Keratinocyte (primary cell): ENCODE measurements around the gene UNK. TPM values are rescaled to one million over a fixed set of nuclear protein-coding genes. Genes with fewer than 3 reads are reported as not detected.

Experiments
- DNase-seq: peaks from one replicate; pipeline ENCODE4 v3.0.0-alpha.2; 2011; ENCODE audit warnings: low read depth, missing footprints, low spot score
- FAIRE-seq: peaks from 2 replicates; lab custom pipeline; 2011; peaks lifted over from hg19 to GRCh38; lab: Jason Lieb, UNC
- H2AFZ ChIP-seq: 2 replicates; pipeline ENCODE4 v1.6.0; 2012; ENCODE audit warnings: low read length, control low read depth, inconsistent platforms; ENCODE audit not compliant: control insufficient read depth
- H3K27ac ChIP-seq: 2 replicates; pipeline ENCODE4 v1.5.1; 2011; ENCODE audit warnings: low read length; ENCODE audit not compliant: control insufficient read depth, insufficient read depth
- H3K27me3 ChIP-seq: 3 replicates; pipeline ENCODE4 v1.6.0; 2011; ENCODE audit warnings: low read length; ENCODE audit not compliant: control insufficient read depth, insufficient read depth; ENCODE audit errors: extremely low read depth
- H3K36me3 ChIP-seq, 2 experiments: 2 replicates in 1 of 2; 3 replicates in 1 of 2; pipeline ENCODE4 v1.5.1; 2011; ENCODE audit warnings: low read length in 2 of 2, mild to moderate bottlenecking in 1 of 2; ENCODE audit not compliant: control insufficient read depth in 2 of 2, insufficient read depth in 2 of 2; ENCODE audit errors: extremely low read depth in 1 of 2
- H3K4me1 ChIP-seq: 3 replicates; pipeline ENCODE4 v1.5.1; 2011; ENCODE audit warnings: low read length; ENCODE audit not compliant: control insufficient read depth, insufficient read depth; ENCODE audit errors: extremely low read depth
- H3K4me2 ChIP-seq: 3 replicates; pipeline ENCODE4 v1.6.0; 2011; ENCODE audit warnings: low read depth, low read length; ENCODE audit not compliant: control insufficient read depth, insufficient read depth; ENCODE audit errors: extremely low read depth
- H3K4me3 ChIP-seq, 3 experiments: fragments of 200-600 bp in 1 of 3; sonication (generic) in 1 of 3; 2 replicates in 2 of 3; 3 replicates in 1 of 3; pipeline ENCODE4 v1.5.1; 2011 to 2016; ENCODE audit warnings: low read length in 3 of 3, mild to moderate bottlenecking in 3 of 3, control low read depth in 2 of 3, inconsistent platforms in 1 of 3, low read depth in 1 of 3, mixed read lengths in 1 of 3, mixed run types in 1 of 3, moderate library complexity in 1 of 3; ENCODE audit not compliant: control insufficient read depth in 2 of 3, insufficient read depth in 2 of 3; ENCODE audit errors: extremely low read depth in 1 of 3
- H3K79me2 ChIP-seq: 2 replicates; pipeline ENCODE4 v1.6.0; 2012; ENCODE audit warnings: low read length; ENCODE audit not compliant: control insufficient read depth, insufficient read depth
- H3K9ac ChIP-seq: 3 replicates; pipeline ENCODE4 v1.6.0; 2011; ENCODE audit warnings: low read length; ENCODE audit not compliant: control insufficient read depth, insufficient read depth; ENCODE audit errors: extremely low read depth
- H3K9me1 ChIP-seq: 3 replicates; pipeline ENCODE4 v1.6.0; 2011; ENCODE audit warnings: low read length; ENCODE audit not compliant: control insufficient read depth, insufficient read depth; ENCODE audit errors: extremely low read depth
- H3K9me3 ChIP-seq: 2 replicates; pipeline ENCODE4 v1.5.1; 2012; ENCODE audit warnings: low read depth, low read length; ENCODE audit not compliant: control insufficient read depth
- H4K20me1 ChIP-seq: 3 replicates; pipeline ENCODE4 v1.6.0; 2011; ENCODE audit warnings: low read length; ENCODE audit not compliant: control insufficient read depth, insufficient read depth; ENCODE audit errors: extremely low read depth
- CTCF ChIP-seq, 3 experiments: IDR thresholded peaks in 1 of 3; conservative IDR thresholded peaks in 1 of 3; optimal IDR thresholded peaks in 1 of 3; 2 replicates in 2 of 3; 3 replicates in 1 of 3; pipeline versions ENCODE3 to v1.5.1; 2011; ENCODE audit warnings: low read length in 3 of 3, mild to moderate bottlenecking in 3 of 3, moderate library complexity in 2 of 3, control low read depth in 1 of 3, inconsistent platforms in 1 of 3; ENCODE audit not compliant: insufficient read depth in 2 of 3; ENCODE audit errors: extremely low read depth in 1 of 3
- EZH2 ChIP-seq: IDR thresholded peaks from one replicate; pipeline ENCODE4 v1.6.1; 2012; ENCODE audit warnings: inconsistent platforms, mild to moderate bottlenecking, low read length, moderate library complexity
- dilution Hi-C: fragments of 300-500 bp; cut with MboI; formaldehyde crosslinking; loops from one replicate; pipeline ENCODE4 v1.7.0; 2020; ENCODE audit warnings: low sequenced_read_pairs; ENCODE audit not compliant: extremely low pct_ligation_motif_present
- polyA plus RNA-seq, 5 experiments: library from polyadenylated mRNA; depleted of rRNA in 3 of 5; stranded (reverse) in 3 of 5; stranded (forward) in 1 of 5; unstranded in 1 of 5; fragments of >200 nt; gene quantifications; 1 replicate in 1 of 5; 2 replicates in 3 of 5; 3 replicates in 1 of 5; pipeline versions ENCODE4 v1.2.1 to v1.2.3, GENCODE V29; 2011 to 2012; ENCODE audit warnings: missing spikeins in 2 of 5, low read depth in 1 of 5, low replicate concordance in 1 of 5

Gene UNK
- polyA plus RNA-seq, 1 donor (not counting 4 experiments of a cell fraction or from before 2014, with no cell fraction given), result 13.0 TPM

- DNase-seq, result no peak
These were observed 19.3 kb downstream of the UNK start for GRCh38 chr17:75803883-75804282.

GRCh38 chr17:75806822-75807500 lies 22.4 kb downstream of the UNK start:
- H3K9me1 ChIP-seq, result peaks cover 3% of the 10 kb centered on the region
- H3K27ac ChIP-seq, result no peak overlapping the region
- no peaks in the 10 kb centered on the region for H4K20me1 ChIP-seq
- peaks cover 15% of the 10 kb centered on the region for H3K4me1 ChIP-seq
- no peaks in the 10 kb centered on the region for H3K79me2 ChIP-seq
- no peak overlapping the region for H2AFZ ChIP-seq
- FAIRE-seq (no peak), DNase-seq (no peak)
- no peak overlapping the region for H3K4me2 ChIP-seq
- H3K27me3 ChIP-seq, result no peaks in the 10 kb centered on the region
- no peaks in the 10 kb centered on the region for H3K9me3 ChIP-seq
- TF ChIP-seq CTCF (optimal IDR thresholded peaks at IDR 0.05 in 1 of 3, IDR thresholded peaks at IDR 0.05 in 1 of 3, conservative IDR thresholded peaks at IDR 0.05 in 1 of 3; ENCODE audit: extremely low read depth in 1 of 3, insufficient read depth in 2 of 3, low read length in 3 of 3), result no peak
- TF ChIP-seq EZH2, result no peak
- dilution Hi-C loops, result no loop called here
- no peak overlapping the region for H3K9ac ChIP-seq
- H3K36me3 ChIP-seq, result peaks cover 0 to 3% of the 10 kb centered on the region in 2 experiments
- H3K4me3 ChIP-seq, result no peak overlapping the region

More at GRCh38 chr17:75803883-75804282, 19.3 kb downstream of the UNK start:
- no peaks in the 10 kb centered on the region for H3K79me2 ChIP-seq
- H3K4me1 ChIP-seq, result peaks cover 7% of the 10 kb centered on the region
- H3K9me1 ChIP-seq, result no peaks in the 10 kb centered on the region
- H3K27me3 ChIP-seq, result no peaks in the 10 kb centered on the region
- no peaks in the 10 kb centered on the region for H4K20me1 ChIP-seq
- H3K4me3 ChIP-seq, result no peak overlapping the region
- no peak for FAIRE-seq
- no peak for TF ChIP-seq EZH2
- TF ChIP-seq CTCF (optimal IDR thresholded peaks at IDR 0.05 in 1 of 3, IDR thresholded peaks at IDR 0.05 in 1 of 3, conservative IDR thresholded peaks at IDR 0.05 in 1 of 3; ENCODE audit: extremely low read depth in 1 of 3, insufficient read depth in 2 of 3, low read length in 3 of 3), result no peak
- peaks cover 0 to 1% of the 10 kb centered on the region in 2 experiments for H3K36me3 ChIP-seq
- no peaks in the 10 kb centered on the region for H3K9me3 ChIP-seq
- H3K4me2 ChIP-seq, result no peak overlapping the region
- dilution Hi-C loops, result no loop called here
- no peak overlapping the region for H2AFZ ChIP-seq
- H3K27ac ChIP-seq, result no peak overlapping the region
- H3K9ac ChIP-seq, result no peak overlapping the region
